Keratinocyte (primary cell): ENCODE results near the gene NDEL1. TPM values are rescaled to one million over a fixed set of nuclear protein-coding genes. Genes with fewer than 3 reads are reported as not detected.

ENCODE experiments used
- DNase-seq: peaks from one replicate; pipeline ENCODE4 v3.0.0-alpha.2; 2011; ENCODE audit warnings: low read depth, missing footprints, low spot score
- FAIRE-seq: peaks from 2 replicates; lab custom pipeline; 2011; peaks lifted over from hg19 to GRCh38; lab: Jason Lieb, UNC
- H2AFZ ChIP-seq: 2 replicates; pipeline ENCODE4 v1.6.0; 2012; ENCODE audit warnings: low read length, control low read depth, inconsistent platforms; ENCODE audit not compliant: control insufficient read depth
- H3K27ac ChIP-seq: 2 replicates; pipeline ENCODE4 v1.5.1; 2011; ENCODE audit warnings: low read length; ENCODE audit not compliant: control insufficient read depth, insufficient read depth
- H3K27me3 ChIP-seq: 3 replicates; pipeline ENCODE4 v1.6.0; 2011; ENCODE audit warnings: low read length; ENCODE audit not compliant: control insufficient read depth, insufficient read depth; ENCODE audit errors: extremely low read depth
- H3K36me3 ChIP-seq, 2 experiments: 2 replicates in 1 of 2; 3 replicates in 1 of 2; pipeline ENCODE4 v1.5.1; 2011; ENCODE audit warnings: low read length in 2 of 2, mild to moderate bottlenecking in 1 of 2; ENCODE audit not compliant: control insufficient read depth in 2 of 2, insufficient read depth in 2 of 2; ENCODE audit errors: extremely low read depth in 1 of 2
- H3K4me1 ChIP-seq: 3 replicates; pipeline ENCODE4 v1.5.1; 2011; ENCODE audit warnings: low read length; ENCODE audit not compliant: control insufficient read depth, insufficient read depth; ENCODE audit errors: extremely low read depth
- H3K4me2 ChIP-seq: 3 replicates; pipeline ENCODE4 v1.6.0; 2011; ENCODE audit warnings: low read depth, low read length; ENCODE audit not compliant: control insufficient read depth, insufficient read depth; ENCODE audit errors: extremely low read depth
- H3K4me3 ChIP-seq, 3 experiments: fragments of 200-600 bp in 1 of 3; sonication (generic) in 1 of 3; 2 replicates in 2 of 3; 3 replicates in 1 of 3; pipeline ENCODE4 v1.5.1; 2011 to 2016; ENCODE audit warnings: low read length in 3 of 3, mild to moderate bottlenecking in 3 of 3, control low read depth in 2 of 3, inconsistent platforms in 1 of 3, low read depth in 1 of 3, mixed read lengths in 1 of 3, mixed run types in 1 of 3, moderate library complexity in 1 of 3; ENCODE audit not compliant: control insufficient read depth in 2 of 3, insufficient read depth in 2 of 3; ENCODE audit errors: extremely low read depth in 1 of 3
- H3K79me2 ChIP-seq: 2 replicates; pipeline ENCODE4 v1.6.0; 2012; ENCODE audit warnings: low read length; ENCODE audit not compliant: control insufficient read depth, insufficient read depth
- H3K9ac ChIP-seq: 3 replicates; pipeline ENCODE4 v1.6.0; 2011; ENCODE audit warnings: low read length; ENCODE audit not compliant: control insufficient read depth, insufficient read depth; ENCODE audit errors: extremely low read depth
- H3K9me1 ChIP-seq: 3 replicates; pipeline ENCODE4 v1.6.0; 2011; ENCODE audit warnings: low read length; ENCODE audit not compliant: control insufficient read depth, insufficient read depth; ENCODE audit errors: extremely low read depth
- H3K9me3 ChIP-seq: 2 replicates; pipeline ENCODE4 v1.5.1; 2012; ENCODE audit warnings: low read depth, low read length; ENCODE audit not compliant: control insufficient read depth
- H4K20me1 ChIP-seq: 3 replicates; pipeline ENCODE4 v1.6.0; 2011; ENCODE audit warnings: low read length; ENCODE audit not compliant: control insufficient read depth, insufficient read depth; ENCODE audit errors: extremely low read depth
- EZH2 ChIP-seq: IDR thresholded peaks from one replicate; pipeline ENCODE4 v1.6.1; 2012; ENCODE audit warnings: inconsistent platforms, mild to moderate bottlenecking, low read length, moderate library complexity
- dilution Hi-C: fragments of 300-500 bp; cut with MboI; formaldehyde crosslinking; loops from one replicate; pipeline ENCODE4 v1.7.0; 2020; ENCODE audit warnings: low sequenced_read_pairs; ENCODE audit not compliant: extremely low pct_ligation_motif_present
- polyA plus RNA-seq, 5 experiments: library from polyadenylated mRNA; depleted of rRNA in 3 of 5; stranded (reverse) in 3 of 5; stranded (forward) in 1 of 5; unstranded in 1 of 5; fragments of >200 nt; gene quantifications; 1 replicate in 1 of 5; 2 replicates in 3 of 5; 3 replicates in 1 of 5; pipeline versions ENCODE4 v1.2.1 to v1.2.3, GENCODE V29; 2011 to 2012; ENCODE audit warnings: missing spikeins in 2 of 5, low read depth in 1 of 5, low replicate concordance in 1 of 5
- TF ChIP-seq, protein P1 (sequence below), 3 experiments: IDR thresholded peaks in 1 of 3; conservative IDR thresholded peaks in 1 of 3; optimal IDR thresholded peaks in 1 of 3; 2 replicates in 2 of 3; 3 replicates in 1 of 3; pipeline versions ENCODE3 to v1.5.1; 2011; ENCODE audit warnings: low read length in 3 of 3, mild to moderate bottlenecking in 3 of 3, moderate library complexity in 2 of 3, control low read depth in 1 of 3, inconsistent platforms in 1 of 3; ENCODE audit not compliant: insufficient read depth in 2 of 3; ENCODE audit errors: extremely low read depth in 1 of 3

NDEL1 gene
- polyA plus RNA-seq, 1 donor (not counting 4 experiments of a cell fraction or from before 2014, with no cell fraction given): 76.8 TPM

DNA sequence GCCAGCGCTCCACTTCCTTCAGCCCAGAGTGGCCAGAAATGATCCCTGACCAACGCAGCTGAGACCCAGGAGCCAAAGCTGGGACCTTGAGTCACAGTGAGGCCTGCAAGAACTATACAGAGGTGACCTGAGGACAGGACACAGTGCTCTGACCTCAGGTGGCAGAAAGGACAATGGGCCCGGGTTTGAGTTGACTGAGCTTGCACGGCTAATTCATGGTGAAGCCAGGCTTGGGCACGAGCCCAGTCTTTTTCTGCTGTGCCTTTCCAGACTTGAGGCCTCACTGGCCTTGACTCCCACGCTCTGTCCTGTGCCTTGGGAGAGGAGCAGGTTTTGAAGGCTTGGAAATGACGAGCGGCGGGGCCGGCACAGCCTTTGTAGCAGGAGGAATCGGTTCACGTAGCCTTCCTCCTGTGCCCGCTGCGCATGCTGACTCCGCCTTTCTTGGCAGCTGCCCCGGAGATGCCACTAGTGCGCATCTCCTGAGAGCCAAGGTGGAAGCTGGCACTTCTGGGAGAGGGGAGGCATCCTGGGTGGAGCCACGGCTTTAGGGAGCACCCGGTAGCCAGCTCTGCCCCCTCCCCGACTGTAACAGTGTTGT, 34.9 kb downstream of the NDEL1 start:
- peaks cover 30% of the 10 kb centered on the region for H3K79me2 ChIP-seq
- FAIRE-seq (no peak), DNase-seq (no peak)
- no peak overlapping the region for H3K27ac ChIP-seq
- H3K9ac ChIP-seq: no peak overlapping the region
- H2AFZ ChIP-seq: no peak overlapping the region
- H3K4me2 ChIP-seq: peak overlapping the region; percentile 13
- H3K36me3 ChIP-seq: peaks cover 38 to 42% of the 10 kb centered on the region in 2 experiments
- H4K20me1 ChIP-seq: peaks cover 6% of the 10 kb centered on the region
- H3K9me3 ChIP-seq: no peaks in the 10 kb centered on the region
- no peaks in the 10 kb centered on the region for H3K9me1 ChIP-seq
- dilution Hi-C loops: no loop called here
- peaks cover 7% of the 10 kb centered on the region for H3K4me1 ChIP-seq
- no peak for TF ChIP-seq EZH2
- TF ChIP-seq, protein P1, sequence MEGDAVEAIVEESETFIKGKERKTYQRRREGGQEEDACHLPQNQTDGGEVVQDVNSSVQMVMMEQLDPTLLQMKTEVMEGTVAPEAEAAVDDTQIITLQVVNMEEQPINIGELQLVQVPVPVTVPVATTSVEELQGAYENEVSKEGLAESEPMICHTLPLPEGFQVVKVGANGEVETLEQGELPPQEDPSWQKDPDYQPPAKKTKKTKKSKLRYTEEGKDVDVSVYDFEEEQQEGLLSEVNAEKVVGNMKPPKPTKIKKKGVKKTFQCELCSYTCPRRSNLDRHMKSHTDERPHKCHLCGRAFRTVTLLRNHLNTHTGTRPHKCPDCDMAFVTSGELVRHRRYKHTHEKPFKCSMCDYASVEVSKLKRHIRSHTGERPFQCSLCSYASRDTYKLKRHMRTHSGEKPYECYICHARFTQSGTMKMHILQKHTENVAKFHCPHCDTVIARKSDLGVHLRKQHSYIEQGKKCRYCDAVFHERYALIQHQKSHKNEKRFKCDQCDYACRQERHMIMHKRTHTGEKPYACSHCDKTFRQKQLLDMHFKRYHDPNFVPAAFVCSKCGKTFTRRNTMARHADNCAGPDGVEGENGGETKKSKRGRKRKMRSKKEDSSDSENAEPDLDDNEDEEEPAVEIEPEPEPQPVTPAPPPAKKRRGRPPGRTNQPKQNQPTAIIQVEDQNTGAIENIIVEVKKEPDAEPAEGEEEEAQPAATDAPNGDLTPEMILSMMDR (optimal IDR thresholded peaks at IDR 0.05 in 1 of 3, IDR thresholded peaks at IDR 0.05 in 1 of 3, conservative IDR thresholded peaks at IDR 0.05 in 1 of 3; ENCODE audit: extremely low read depth in 1 of 3, insufficient read depth in 2 of 3, low read length in 3 of 3): no peak
- no peaks in the 10 kb centered on the region for H3K27me3 ChIP-seq
- H3K4me3 ChIP-seq: peak overlapping the region in 1 of 3 experiments; percentile 31

DNA sequence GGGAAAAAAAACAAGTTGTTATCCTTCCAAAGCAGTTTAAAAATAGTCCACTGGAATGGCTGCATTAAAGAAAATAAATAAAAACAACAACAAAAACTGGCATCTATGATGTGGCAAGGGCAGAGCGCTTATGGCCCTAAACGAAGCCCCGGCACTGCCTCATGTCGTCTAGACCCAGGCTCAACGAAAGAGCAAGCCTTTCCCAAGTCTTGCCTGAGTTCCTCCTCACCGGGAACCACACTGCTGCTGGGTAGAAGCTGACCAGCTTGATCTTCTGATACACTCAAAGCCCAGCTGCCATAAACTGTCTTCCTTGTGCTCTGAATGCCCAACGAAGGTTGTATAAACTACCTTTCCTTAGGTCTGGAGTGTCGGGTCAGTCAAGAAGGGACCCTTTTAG, 37.0 kb downstream of the NDEL1 start:
- FAIRE-seq: no peak

More for the DNA sequence above, 37.0 kb downstream of the NDEL1 start:
- no peaks in the 10 kb centered on the region for H3K9me3 ChIP-seq
- DNase-seq: no peak
- H3K27me3 ChIP-seq: no peaks in the 10 kb centered on the region
- H3K9me1 ChIP-seq: no peaks in the 10 kb centered on the region
- H4K20me1 ChIP-seq: no peaks in the 10 kb centered on the region
- no peak overlapping the region for H3K9ac ChIP-seq
- TF ChIP-seq, protein P1 (optimal IDR thresholded peaks at IDR 0.05 in 1 of 3, IDR thresholded peaks at IDR 0.05 in 1 of 3, conservative IDR thresholded peaks at IDR 0.05 in 1 of 3; ENCODE audit: extremely low read depth in 1 of 3, insufficient read depth in 2 of 3, low read length in 3 of 3): no peak
- TF ChIP-seq EZH2: no peak
- no peak overlapping the region for H3K27ac ChIP-seq
- peaks cover 44 to 50% of the 10 kb centered on the region in 2 experiments for H3K36me3 ChIP-seq
- peaks cover 10% of the 10 kb centered on the region for H3K79me2 ChIP-seq
- H3K4me1 ChIP-seq: peaks cover 4% of the 10 kb centered on the region
- no peak overlapping the region for H2AFZ ChIP-seq
- H3K4me3 ChIP-seq: no peak overlapping the region
- dilution Hi-C loops: no loop called here
- no peak overlapping the region for H3K4me2 ChIP-seq
